ENCODE measurements around the gene GAL.

The GAL gene

GRCh38 chr11:68734111-68734510 lies 49.8 kb downstream of the GAL start:
- Histone ChIP-seq H3K4me3 (ENCODE audit: low read depth, low read length, poor library complexity, severe bottlenecking) (no peak overlapping the region), H3K9me2 (ENCODE audit: low read depth, low read length) (no peaks in the 10 kb centered on the region), H3F3A (ENCODE audit: insufficient read depth, low read length) (no peaks in the 10 kb centered on the region), H3K36me3 (ENCODE audit: insufficient read depth, low read length) (no peaks in the 10 kb centered on the region), H3K27me3 (ENCODE audit: insufficient read depth, low read length) (0 out of 2 replicates have a peak, but pooled peaks cover 3% of the 10 kb centered on the region), H2AFZ (ENCODE audit: low read length) (no peak overlapping the region), H3K4me1 (ENCODE audit: insufficient read depth, low read length, severe bottlenecking) (no peaks in the 10 kb centered on the region), H3K27ac (ENCODE audit: low read depth, low read length, poor library complexity, severe bottlenecking) (no peak overlapping the region), H3K4me2 (ENCODE audit: low read length) (no peak overlapping the region), H3K9me3 (ENCODE audit: low read length) (no peaks in the 10 kb centered on the region), H3K79me2 (ENCODE audit: insufficient read depth, low read length) (no peaks in the 10 kb centered on the region), H3K9ac (ENCODE audit: low read length) (no peak overlapping the region), H4K20me1 (ENCODE audit: insufficient read depth, low read length) (no peaks in the 10 kb centered on the region)
- no peak for TF ChIP-seq EZH2 (IDR thresholded peaks at IDR 0.05; ENCODE audit: borderline replicate concordance, low read length)
- TF ChIP-seq, protein P1, sequence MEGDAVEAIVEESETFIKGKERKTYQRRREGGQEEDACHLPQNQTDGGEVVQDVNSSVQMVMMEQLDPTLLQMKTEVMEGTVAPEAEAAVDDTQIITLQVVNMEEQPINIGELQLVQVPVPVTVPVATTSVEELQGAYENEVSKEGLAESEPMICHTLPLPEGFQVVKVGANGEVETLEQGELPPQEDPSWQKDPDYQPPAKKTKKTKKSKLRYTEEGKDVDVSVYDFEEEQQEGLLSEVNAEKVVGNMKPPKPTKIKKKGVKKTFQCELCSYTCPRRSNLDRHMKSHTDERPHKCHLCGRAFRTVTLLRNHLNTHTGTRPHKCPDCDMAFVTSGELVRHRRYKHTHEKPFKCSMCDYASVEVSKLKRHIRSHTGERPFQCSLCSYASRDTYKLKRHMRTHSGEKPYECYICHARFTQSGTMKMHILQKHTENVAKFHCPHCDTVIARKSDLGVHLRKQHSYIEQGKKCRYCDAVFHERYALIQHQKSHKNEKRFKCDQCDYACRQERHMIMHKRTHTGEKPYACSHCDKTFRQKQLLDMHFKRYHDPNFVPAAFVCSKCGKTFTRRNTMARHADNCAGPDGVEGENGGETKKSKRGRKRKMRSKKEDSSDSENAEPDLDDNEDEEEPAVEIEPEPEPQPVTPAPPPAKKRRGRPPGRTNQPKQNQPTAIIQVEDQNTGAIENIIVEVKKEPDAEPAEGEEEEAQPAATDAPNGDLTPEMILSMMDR (IDR thresholded peaks at IDR 0.05; ENCODE audit: low read length), result no peak

GRCh38 chr11:68735125-68735524 lies 50.8 kb downstream of the GAL start:
- Histone ChIP-seq H3K9me2 (ENCODE audit: low read depth, low read length) (no peaks in the 10 kb centered on the region), H3K27ac (ENCODE audit: low read depth, low read length, poor library complexity, severe bottlenecking) (no peak overlapping the region), H3K27me3 (ENCODE audit: insufficient read depth, low read length) (0 out of 2 replicates have a peak, but pooled peaks cover 3% of the 10 kb centered on the region), H3K9me3 (ENCODE audit: low read length) (no peaks in the 10 kb centered on the region), H3K9ac (ENCODE audit: low read length) (no peak overlapping the region), H3K4me1 (ENCODE audit: insufficient read depth, low read length, severe bottlenecking) (no peaks in the 10 kb centered on the region), H3K79me2 (ENCODE audit: insufficient read depth, low read length) (no peaks in the 10 kb centered on the region), H3K36me3 (ENCODE audit: insufficient read depth, low read length) (no peaks in the 10 kb centered on the region), H3F3A (ENCODE audit: insufficient read depth, low read length) (no peaks in the 10 kb centered on the region), H2AFZ (ENCODE audit: low read length) (no peak overlapping the region), H3K4me2 (ENCODE audit: low read length) (no peak overlapping the region), H4K20me1 (ENCODE audit: insufficient read depth, low read length) (no peaks in the 10 kb centered on the region), H3K4me3 (ENCODE audit: low read depth, low read length, poor library complexity, severe bottlenecking) (no peak overlapping the region)
- no peak for TF ChIP-seq EZH2 (IDR thresholded peaks at IDR 0.05; ENCODE audit: borderline replicate concordance, low read length)
- TF ChIP-seq, protein P1 (IDR thresholded peaks at IDR 0.05; ENCODE audit: low read length), result no peak

DNA sequence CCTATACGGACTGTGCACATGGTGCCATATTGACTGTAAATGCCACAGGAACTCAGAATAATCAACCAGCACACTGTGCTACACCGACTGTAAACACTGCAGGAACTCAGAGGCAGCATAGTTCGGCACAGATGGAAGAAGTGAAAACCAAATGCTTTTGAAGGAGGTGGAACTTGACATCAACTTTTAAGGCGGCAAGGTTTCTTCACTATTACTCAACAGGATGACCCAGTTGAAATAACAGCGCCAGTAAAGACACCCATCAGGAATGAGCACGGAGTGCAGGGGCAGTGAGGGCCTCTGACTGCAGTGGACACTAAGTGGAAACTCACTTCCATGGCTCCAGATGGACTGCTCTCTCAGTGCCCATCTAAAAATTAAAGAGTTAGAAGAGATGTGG lies 51.3 kb downstream of the GAL start:
- Histone ChIP-seq H3K4me3 (ENCODE audit: low read depth, low read length, poor library complexity, severe bottlenecking) (no peak overlapping the region), H3K79me2 (ENCODE audit: insufficient read depth, low read length) (no peaks in the 10 kb centered on the region), H3F3A (ENCODE audit: insufficient read depth, low read length) (no peaks in the 10 kb centered on the region), H3K4me2 (ENCODE audit: low read length) (no peak overlapping the region), H3K4me1 (ENCODE audit: insufficient read depth, low read length, severe bottlenecking) (no peaks in the 10 kb centered on the region), H4K20me1 (ENCODE audit: insufficient read depth, low read length) (no peaks in the 10 kb centered on the region), H3K9ac (ENCODE audit: low read length) (no peak overlapping the region), H3K9me3 (ENCODE audit: low read length) (no peaks in the 10 kb centered on the region), H3K27ac (ENCODE audit: low read depth, low read length, poor library complexity, severe bottlenecking) (no peak overlapping the region), H3K9me2 (ENCODE audit: low read depth, low read length) (no peaks in the 10 kb centered on the region), H2AFZ (ENCODE audit: low read length) (no peak overlapping the region), H3K36me3 (ENCODE audit: insufficient read depth, low read length) (no peaks in the 10 kb centered on the region), H3K27me3 (ENCODE audit: insufficient read depth, low read length) (0 out of 2 replicates have a peak, but pooled peaks cover 3% of the 10 kb centered on the region)
- TF ChIP-seq, protein P1 (IDR thresholded peaks at IDR 0.05; ENCODE audit: low read length), result no peak
- TF ChIP-seq EZH2 (IDR thresholded peaks at IDR 0.05; ENCODE audit: borderline replicate concordance, low read length), result no peak

Measured in OCI-LY1 (cell line).